CD8-positive, alpha-beta memory T cell (primary cell): Measurements from ENCODE around the gene SDHAF3. TPM values are rescaled to one million over a fixed set of nuclear protein-coding genes. Genes with fewer than 3 reads are reported as not detected.
"Not testable (repeated sequence)": the region's sequence is repeated elsewhere in the genome, so short reads cannot be mapped to it uniquely, and the experiment has no call there.

Source experiments
- CTCF ChIA-PET: fragments of 350-600 bp; sonication (Branson Sonifier 250); formaldehyde crosslinking; loops from one replicate; lab custom pipeline; 2021; ENCODE audit warnings: antibody characterized with exemption; lab: Charles Lee
- POLR2A ChIA-PET: fragments of 350-600 bp; sonication (Branson Sonifier 250); formaldehyde crosslinking; loops from one replicate; lab custom pipeline; 2021; ENCODE audit warnings: antibody characterized with exemption; lab: Charles Lee
- DNase-seq, 5 donors: peaks; one replicate each; pipeline versions ENCODE4 v3.0.0 to v3.0.0-alpha.2; 2020 to 2022; ENCODE audit warnings: mixed read lengths in 1 of 5
- H3K27ac ChIP-seq: one replicate; pipeline ENCODE4 v1.7.0; 2013; ENCODE audit warnings: low read depth, mild to moderate bottlenecking, low read length, moderate library complexity
- H3K27me3 ChIP-seq: 2 replicates; pipeline ENCODE4 v1.7.0; 2013; ENCODE audit warnings: low read length, mild to moderate bottlenecking; ENCODE audit not compliant: insufficient read depth, poor library complexity, severe bottlenecking
- H3K36me3 ChIP-seq: 2 replicates; pipeline ENCODE4 v1.7.0; 2013; ENCODE audit warnings: mild to moderate bottlenecking, low read length, moderate library complexity; ENCODE audit not compliant: insufficient read depth
- H3K4me1 ChIP-seq: 2 replicates; pipeline ENCODE4 v1.7.0; 2013; ENCODE audit warnings: mild to moderate bottlenecking, low read length, moderate library complexity; ENCODE audit not compliant: insufficient read depth
- H3K4me3 ChIP-seq: 2 replicates; pipeline ENCODE4 v1.7.0; 2013; ENCODE audit warnings: mild to moderate bottlenecking, low read length
- H3K9me3 ChIP-seq: 2 replicates; pipeline ENCODE4 v1.7.0; 2013; ENCODE audit warnings: mild to moderate bottlenecking, low read length
- H3K27ac Mint-ChIP-seq, 8 donors: one replicate each; pipeline ENCODE4 v1.8.0; 2020 to 2021; ENCODE audit warnings: mixed read lengths in 8 of 8, mild to moderate bottlenecking in 6 of 8, inconsistent platforms in 3 of 8, moderate library complexity in 3 of 8
- H3K27me3 Mint-ChIP-seq, 2 donors: one replicate each; pipeline ENCODE4 v1.8.0; 2020 to 2021; ENCODE audit warnings: mixed read lengths in 2 of 2, mild to moderate bottlenecking in 1 of 2, moderate library complexity in 1 of 2
- H3K36me3 Mint-ChIP-seq, 3 donors: one replicate each; pipeline ENCODE4 v1.8.0; 2020 to 2021; ENCODE audit warnings: mixed read lengths in 3 of 3, inconsistent platforms in 1 of 3, mild to moderate bottlenecking in 1 of 3
- H3K4me1 Mint-ChIP-seq, 3 donors: one replicate each; pipeline ENCODE4 v1.8.0; 2020 to 2021; ENCODE audit warnings: mixed read lengths in 3 of 3, inconsistent platforms in 1 of 3, mild to moderate bottlenecking in 1 of 3
- H3K4me3 Mint-ChIP-seq, 7 donors: one replicate each; pipeline ENCODE4 v1.8.0; 2020 to 2021; ENCODE audit warnings: mixed read lengths in 7 of 7, mild to moderate bottlenecking in 6 of 7, moderate library complexity in 4 of 7, inconsistent platforms in 2 of 7
- H3K9me3 Mint-ChIP-seq, 5 donors: one replicate each; pipeline ENCODE4 v1.8.0; 2020 to 2022; ENCODE audit warnings: mixed read lengths in 5 of 5, mild to moderate bottlenecking in 3 of 5, moderate library complexity in 2 of 5, inconsistent platforms in 1 of 5
- polyA plus RNA-seq: library from polyadenylated mRNA; unstranded; fragments of 300-500 nt; fragmentation: Illumina TruSeq; gene quantifications from one replicate; pipeline ENCODE4 v1.2.3, GENCODE V29; 2021
- total RNA-seq, 2 experiments: library from RNA; stranded (reverse); gene quantifications; one replicate each; pipeline ENCODE4 v1.2.3, GENCODE V29; 2021

SDHAF3 gene
- 10 to 100 TPM; 35.5 to 36.3 TPM for total RNA-seq
- 47.6 TPM for polyA plus RNA-seq

- Histone ChIP-seq H3K4me3 (peak within 1 kb of the TSS; percentile 94), H3K27me3 (no peaks in the 10 kb centered on the region), H3K36me3 (no peaks in the 10 kb centered on the region), H3K4me1 (peaks cover 21% of the 10 kb centered on the region), H3K9me3 (no peaks in the 10 kb centered on the region), H3K27ac (peak within 1 kb of the TSS; percentile 81)
- POLR2A ChIA-PET, result interaction anchor here (0.9 kb wide), 1 partner anchor 853 kb away, joined by 3 read pairs; no protein-coding TSS in a partner anchor
- H3K4me3 Mint-ChIP-seq, result peak within 1 kb of the TSS; percentile 90 to 96 (median 93)
- no peaks in the 10 kb centered on the region for H3K27me3 Mint-ChIP-seq
- H3K36me3 Mint-ChIP-seq, result peaks cover 0 to 6% (median 4%) of the 10 kb centered on the region in 3 donors
- H3K9me3 Mint-ChIP-seq, result no peaks in the 10 kb centered on the region
- CTCF ChIA-PET, result interaction anchor here (1.0 to 3.1 kb wide), 4 partner anchors 12 to 1641 kb away, joined by 3 to 10 read pairs (median 4); no protein-coding TSS in a partner anchor
- peak; percentile 96 to 99 (median 98) for DNase-seq
- H3K27ac Mint-ChIP-seq, result peak within 1 kb of the TSS; percentile 92 to 97 (median 94)
- H3K4me1 Mint-ChIP-seq, result peaks cover 32 to 65% (median 47%) of the 10 kb centered on the region in 3 donors
Observed at GRCh38 chr7:97117372-97118188, at the start of gene SDHAF3. TSS of gene SDHAF3 (plus strand) at chr7:97117698. CDS start at chr7:97117724, 26 bp downstream.

GRCh38 chr7:97072025-97072424 lies 45.5 kb upstream of the SDHAF3 start:
- H3K9me3 Mint-ChIP-seq, H3K4me3 ChIP-seq, DNase-seq, H3K4me1 Mint-ChIP-seq, H3K36me3 ChIP-seq, H3K27ac ChIP-seq, H3K9me3 ChIP-seq, CTCF ChIA-PET, H3K27ac Mint-ChIP-seq, H3K4me3 Mint-ChIP-seq, POLR2A ChIA-PET, H3K27me3 ChIP-seq, H3K4me1 ChIP-seq, H3K36me3 Mint-ChIP-seq: not testable (repeated sequence)
- peaks cover 7 to 58% of the 10 kb centered on the region in 2 donors for H3K27me3 Mint-ChIP-seq

GRCh38 chr7:97075928-97076327 lies 41.6 kb upstream of the SDHAF3 start:
- Histone ChIP-seq H3K4me1 (no peaks in the 10 kb centered on the region), H3K36me3 (no peaks in the 10 kb centered on the region), H3K4me3 (no peak overlapping the region), H3K9me3 (no peaks in the 10 kb centered on the region), H3K27ac (no peak overlapping the region), H3K27me3 (no peaks in the 10 kb centered on the region)
- Mint-ChIP-seq H3K27ac (no peak overlapping the region), H3K4me3 (no peak overlapping the region), H3K36me3 (no peaks in the 10 kb centered on the region), H3K4me1 (no peaks in the 10 kb centered on the region), H3K27me3 (peaks cover 7 to 64% of the 10 kb centered on the region in 2 donors), H3K9me3 (no peaks in the 10 kb centered on the region)
- DNase-seq, result no peak
- CTCF ChIA-PET, result no interaction called here
- POLR2A ChIA-PET, result no interaction called here

GRCh38 chr7:97078023-97078969 lies 39.2 kb upstream of the SDHAF3 start:
- peaks cover 10 to 52% of the 10 kb centered on the region in 2 donors for H3K27me3 Mint-ChIP-seq
- no peak overlapping the region for H3K4me3 Mint-ChIP-seq
- Histone ChIP-seq H3K4me3 (no peak overlapping the region), H3K27me3 (no peaks in the 10 kb centered on the region), H3K4me1 (no peaks in the 10 kb centered on the region), H3K36me3 (no peaks in the 10 kb centered on the region), H3K9me3 (no peaks in the 10 kb centered on the region), H3K27ac (no peak overlapping the region)
- H3K36me3 Mint-ChIP-seq, result peaks cover 0 to 2% (median 0%) of the 10 kb centered on the region in 3 donors
- ChIA-PET POLR2A (no interaction called here), CTCF (no interaction called here)
- H3K4me1 Mint-ChIP-seq, result no peaks in the 10 kb centered on the region
- H3K9me3 Mint-ChIP-seq, result peaks cover 0 to 2% (median under 1%) of the 10 kb centered on the region in 5 donors
- no peak overlapping the region for H3K27ac Mint-ChIP-seq
- DNase-seq, result no peak

GRCh38 chr7:97079300-97079699 lies 38.2 kb upstream of the SDHAF3 start:
- H3K27ac Mint-ChIP-seq, result no peak overlapping the region
- H3K4me1 Mint-ChIP-seq, result no peaks in the 10 kb centered on the region
- DNase-seq, result no peak
- H3K36me3 ChIP-seq, result no peaks in the 10 kb centered on the region
- no peaks in the 10 kb centered on the region for H3K27me3 ChIP-seq
- H3K36me3 Mint-ChIP-seq, result peaks cover 0 to 5% (median 0%) of the 10 kb centered on the region in 3 donors
- H3K4me3 ChIP-seq, result no peak overlapping the region
- peaks cover 0 to 6% (median 4%) of the 10 kb centered on the region in 5 donors for H3K9me3 Mint-ChIP-seq
- no peak overlapping the region for H3K27ac ChIP-seq
- POLR2A ChIA-PET, result no interaction called here
- H3K27me3 Mint-ChIP-seq, result peaks cover 13 to 46% of the 10 kb centered on the region in 2 donors
- no peaks in the 10 kb centered on the region for H3K4me1 ChIP-seq
- no peaks in the 10 kb centered on the region for H3K9me3 ChIP-seq
- H3K4me3 Mint-ChIP-seq, result no peak overlapping the region
- CTCF ChIA-PET, result interaction anchor here (1.2 kb wide), 1 partner anchor 13 kb away, joined by 3 read pairs; no protein-coding TSS in a partner anchor

- H3K9me3 Mint-ChIP-seq, result peaks cover 0 to 6% (median 4%) of the 10 kb centered on the region in 5 donors
- H3K4me3 Mint-ChIP-seq, result no peak overlapping the region
- Histone ChIP-seq H3K27ac (no peak overlapping the region), H3K4me1 (no peaks in the 10 kb centered on the region), H3K36me3 (no peaks in the 10 kb centered on the region), H3K4me3 (no peak overlapping the region), H3K9me3 (no peaks in the 10 kb centered on the region), H3K27me3 (no peaks in the 10 kb centered on the region)
- no peak for DNase-seq
- H3K27me3 Mint-ChIP-seq, result peaks cover 13 to 40% of the 10 kb centered on the region in 2 donors
- CTCF ChIA-PET, result no interaction called here
- POLR2A ChIA-PET, result no interaction called here
- no peaks in the 10 kb centered on the region for H3K4me1 Mint-ChIP-seq
- no peak overlapping the region for H3K27ac Mint-ChIP-seq
- H3K36me3 Mint-ChIP-seq, result peaks cover 0 to 5% (median 0%) of the 10 kb centered on the region in 3 donors
Observed at GRCh38 chr7:97081521-97082300, 35.8 kb upstream of the SDHAF3 start.

- no peaks in the 10 kb centered on the region for H3K4me1 Mint-ChIP-seq
- peaks cover 0 to 3% (median 0%) of the 10 kb centered on the region in 3 donors for H3K36me3 Mint-ChIP-seq
- no peak overlapping the region for H3K4me3 Mint-ChIP-seq
- H3K4me1 ChIP-seq, result no peaks in the 10 kb centered on the region
- H3K9me3 Mint-ChIP-seq, result peaks cover 0 to 4% (median 2%) of the 10 kb centered on the region in 5 donors
- no peaks in the 10 kb centered on the region for H3K36me3 ChIP-seq
- no peaks in the 10 kb centered on the region for H3K9me3 ChIP-seq
- H3K27me3 Mint-ChIP-seq, result peaks cover 11 to 60% of the 10 kb centered on the region in 2 donors
- POLR2A ChIA-PET, result no interaction called here
- H3K27ac Mint-ChIP-seq, result no peak overlapping the region
- no peak overlapping the region for H3K4me3 ChIP-seq
- H3K27me3 ChIP-seq, result no peaks in the 10 kb centered on the region
- CTCF ChIA-PET, result no interaction called here
- H3K27ac ChIP-seq, result no peak overlapping the region
- DNase-seq, result no peak
Observed at GRCh38 chr7:97088364-97088763, 29.1 kb upstream of the SDHAF3 start.
